Measurements from ENCODE around the gene HEPACAM. TPM values are rescaled to one million over a fixed set of nuclear protein-coding genes. Genes with fewer than 3 reads are reported as not detected.

HEPACAM gene
- total RNA-seq, 6 experiments from 2014 or later, result 0.30 to 30.8 (median 2.3) TPM

- ATAC-seq, result no peak
- no peak for DNase-seq
- Histone ChIP-seq H3K4me1 (peaks cover 0 to 5% (median 3%) of the 10 kb centered on the region in 4 donors), H3K9me3 (no peaks in the 10 kb centered on the region), H3K27me3 (no peaks in the 10 kb centered on the region), H3K27ac (no peak overlapping the region), H3K36me3 (no peaks in the 10 kb centered on the region), H3K4me3 (no peak overlapping the region)
- intact Hi-C loops (cut with DNase I), result no loop called here
- TF ChIP-seq, protein P1, sequence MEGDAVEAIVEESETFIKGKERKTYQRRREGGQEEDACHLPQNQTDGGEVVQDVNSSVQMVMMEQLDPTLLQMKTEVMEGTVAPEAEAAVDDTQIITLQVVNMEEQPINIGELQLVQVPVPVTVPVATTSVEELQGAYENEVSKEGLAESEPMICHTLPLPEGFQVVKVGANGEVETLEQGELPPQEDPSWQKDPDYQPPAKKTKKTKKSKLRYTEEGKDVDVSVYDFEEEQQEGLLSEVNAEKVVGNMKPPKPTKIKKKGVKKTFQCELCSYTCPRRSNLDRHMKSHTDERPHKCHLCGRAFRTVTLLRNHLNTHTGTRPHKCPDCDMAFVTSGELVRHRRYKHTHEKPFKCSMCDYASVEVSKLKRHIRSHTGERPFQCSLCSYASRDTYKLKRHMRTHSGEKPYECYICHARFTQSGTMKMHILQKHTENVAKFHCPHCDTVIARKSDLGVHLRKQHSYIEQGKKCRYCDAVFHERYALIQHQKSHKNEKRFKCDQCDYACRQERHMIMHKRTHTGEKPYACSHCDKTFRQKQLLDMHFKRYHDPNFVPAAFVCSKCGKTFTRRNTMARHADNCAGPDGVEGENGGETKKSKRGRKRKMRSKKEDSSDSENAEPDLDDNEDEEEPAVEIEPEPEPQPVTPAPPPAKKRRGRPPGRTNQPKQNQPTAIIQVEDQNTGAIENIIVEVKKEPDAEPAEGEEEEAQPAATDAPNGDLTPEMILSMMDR (IDR thresholded peaks at IDR 0.05), result no peak
- no peak for TF ChIP-seq POLR2A (IDR thresholded peaks at IDR 0.05)
- 64% methylated on average over 2 of the region's 3 CpGs for WGBS (ENCODE audit: insufficient coverage, low coverage, low lambda C conversion rate, missing lambda C conversion rate)
These were observed 48.2 kb downstream of the HEPACAM start for GRCh38 chr11:124887667-124888013.

- DNase-seq, result no peak
- no peak overlapping the region for H3K27ac ChIP-seq
- H3K4me1 ChIP-seq, result peaks cover 0 to 10% (median 4%) of the 10 kb centered on the region in 4 donors
- intact Hi-C loops (cut with DNase I), result no loop called here
- no peaks in the 10 kb centered on the region for H3K9me3 ChIP-seq
- no peak for TF ChIP-seq POLR2A (IDR thresholded peaks at IDR 0.05)
- TF ChIP-seq, protein P1 (IDR thresholded peaks at IDR 0.05), result no peak
- no peaks in the 10 kb centered on the region for H3K27me3 ChIP-seq
- no peak for ATAC-seq
- 40% methylated on average over 1 of the region's 12 CpGs for WGBS (ENCODE audit: insufficient coverage, low coverage, low lambda C conversion rate, missing lambda C conversion rate)
- H3K4me3 ChIP-seq, result no peak overlapping the region
- no peaks in the 10 kb centered on the region for H3K36me3 ChIP-seq
These were observed 48.7 kb downstream of the HEPACAM start for GRCh38 chr11:124886978-124887666.

GRCh38 chr11:124886476-124886875, 49.4 kb downstream of the HEPACAM start:
- TF ChIP-seq, protein P1 (IDR thresholded peaks at IDR 0.05), result no peak
- no peak for TF ChIP-seq POLR2A (IDR thresholded peaks at IDR 0.05)
- intact Hi-C loops (cut with DNase I), result no loop called here
- Histone ChIP-seq H3K4me1 (peaks cover 0 to 14% (median 6%) of the 10 kb centered on the region in 4 donors), H3K36me3 (no peaks in the 10 kb centered on the region), H3K27me3 (no peaks in the 10 kb centered on the region), H3K4me3 (no peak overlapping the region), H3K9me3 (no peaks in the 10 kb centered on the region), H3K27ac (no peak overlapping the region)
- DNase-seq (peak in 1 of 3 donors; percentile 45), ATAC-seq (no peak)
- 87% methylated on average over 4 of the region's 11 CpGs for WGBS (ENCODE audit: insufficient coverage, low coverage, low lambda C conversion rate, missing lambda C conversion rate)

GRCh38 chr11:124884869-124885479, 50.9 kb downstream of the HEPACAM start:
- intact Hi-C loops (cut with DNase I), result no loop called here
- ATAC-seq (no peak), DNase-seq (peak in 2 of 3 donors; percentile 35 to 41)
- H3K9me3 ChIP-seq, result no peaks in the 10 kb centered on the region
- H3K27me3 ChIP-seq, result no peaks in the 10 kb centered on the region
- TF ChIP-seq, protein P1 (IDR thresholded peaks at IDR 0.05), result no peak
- no peak for TF ChIP-seq POLR2A (IDR thresholded peaks at IDR 0.05)
- no peaks in the 10 kb centered on the region for H3K36me3 ChIP-seq
- H3K27ac ChIP-seq, result no peak overlapping the region
- H3K4me1 ChIP-seq, result peaks cover 0 to 14% (median 6%) of the 10 kb centered on the region in 4 donors
- WGBS (ENCODE audit: insufficient coverage, low coverage, low lambda C conversion rate, missing lambda C conversion rate), result 66% methylated on average over 4 of the region's 5 CpGs
- H3K4me3 ChIP-seq, result no peak overlapping the region

All from right lobe of liver (tissue), 6 donors.